TTC549 (cell line): ENCODE data around the gene ZNF598.
"Not testable (repeated sequence)": the region's sequence is repeated elsewhere in the genome, so short reads cannot be mapped to it uniquely, and the experiment has no call there.

ENCODE experiments used
- FAIRE-seq: peaks from 2 replicates; lab custom pipeline; 2012; peaks lifted over from hg19 to GRCh38; lab: Jason Lieb, UNC

The ZNF598 gene

GRCh38 chr16:1958143-1958491, 51.5 kb downstream of the ZNF598 start:
- FAIRE-seq = not testable (repeated sequence)

DNA sequence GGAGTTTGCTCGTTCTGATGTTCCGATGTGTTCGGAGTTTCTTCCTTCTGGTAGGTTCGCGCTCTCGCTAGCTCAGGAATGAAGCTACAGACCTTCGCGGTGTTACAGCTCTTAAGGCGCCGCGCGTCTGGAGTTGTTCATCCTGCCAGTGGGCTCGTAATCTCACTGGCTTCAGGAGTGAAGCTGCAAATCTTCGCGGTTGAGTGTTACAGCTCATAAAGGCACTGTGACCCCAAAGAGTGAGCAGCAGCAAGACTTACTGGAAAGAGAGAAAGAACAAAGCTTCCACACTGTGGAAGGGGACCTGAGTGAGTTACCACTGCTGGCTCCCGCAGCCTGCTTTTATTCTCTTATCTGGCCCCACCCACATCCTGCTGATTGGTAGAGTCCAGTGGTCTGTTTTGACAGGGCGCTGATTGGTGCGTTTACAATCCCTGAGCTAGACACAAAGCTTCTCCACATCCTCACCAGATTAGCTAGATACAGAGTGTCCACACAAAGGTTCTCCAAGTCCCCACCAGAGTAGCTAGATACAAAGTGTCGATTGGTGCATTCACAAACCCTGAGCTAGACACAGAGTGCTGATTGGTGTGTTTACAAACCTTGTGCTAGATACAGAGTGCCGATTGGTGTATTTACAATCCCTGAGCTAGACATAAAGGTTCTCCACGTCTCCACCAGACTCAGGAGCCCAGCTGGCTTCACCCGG, 52.0 kb downstream of the ZNF598 start:
- FAIRE-seq = not testable (repeated sequence)

DNA sequence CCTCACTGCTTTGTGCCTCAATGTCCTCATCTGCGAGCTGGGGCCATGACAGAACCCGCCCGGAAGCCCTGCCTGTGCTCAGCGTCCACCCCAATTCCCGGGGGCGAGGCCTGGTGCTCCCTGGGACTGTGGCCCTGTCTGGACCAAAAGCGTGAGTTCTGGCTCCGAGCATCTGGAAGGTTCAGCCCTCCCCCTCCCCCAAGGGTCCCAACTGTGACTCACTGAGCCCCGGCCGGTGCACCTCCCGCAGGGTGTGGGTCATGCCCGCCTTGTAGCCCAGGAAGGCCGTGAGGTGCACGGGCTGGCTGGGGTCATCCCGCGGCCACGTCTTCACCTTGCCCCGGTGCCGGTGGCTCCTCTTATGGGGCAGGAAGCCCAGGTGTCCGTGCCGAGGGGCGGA, 55.9 kb downstream of the ZNF598 start:
- no peak for FAIRE-seq

DNA sequence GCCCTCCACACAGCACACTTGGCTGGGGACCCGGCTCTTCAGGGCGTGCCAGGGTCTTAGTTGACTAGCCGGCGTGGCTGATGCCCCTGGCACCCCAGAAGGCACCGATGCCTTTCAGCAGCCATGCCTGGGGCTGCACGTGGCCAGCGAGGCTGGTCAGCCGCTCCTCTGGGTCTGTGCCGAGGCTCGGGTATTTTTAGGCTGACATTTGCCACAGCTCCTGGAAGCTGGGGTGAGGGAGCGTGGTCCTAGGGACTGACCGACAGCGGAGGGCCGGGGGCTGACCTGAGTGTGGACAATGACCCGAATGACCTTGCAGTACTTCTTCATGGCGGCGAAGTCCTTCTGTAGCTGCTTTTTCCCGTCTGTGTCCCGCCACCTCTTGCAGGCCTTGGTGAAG, 59.1 kb downstream of the ZNF598 start:
- FAIRE-seq = no peak

DNA sequence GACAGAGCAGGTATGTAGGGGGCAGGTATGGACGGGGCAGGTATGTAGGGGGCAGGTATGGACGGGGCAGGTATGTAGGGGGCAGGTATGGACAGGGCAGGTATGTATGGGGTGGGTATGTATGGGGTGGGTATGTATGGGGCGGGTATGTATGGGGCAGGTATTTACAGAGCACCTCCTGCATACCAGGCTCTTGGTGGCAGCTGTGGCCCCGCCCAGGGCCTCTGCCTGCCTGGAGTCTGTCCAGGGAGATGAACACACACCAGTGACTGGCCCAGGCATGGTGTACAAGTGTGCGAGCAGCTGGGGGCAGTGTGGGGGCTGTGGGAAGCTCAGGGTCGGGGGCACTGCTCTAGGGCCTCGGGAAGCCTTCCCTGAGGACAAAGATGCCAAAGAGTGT, 59.6 kb downstream of the ZNF598 start:
- FAIRE-seq = no peak

DNA sequence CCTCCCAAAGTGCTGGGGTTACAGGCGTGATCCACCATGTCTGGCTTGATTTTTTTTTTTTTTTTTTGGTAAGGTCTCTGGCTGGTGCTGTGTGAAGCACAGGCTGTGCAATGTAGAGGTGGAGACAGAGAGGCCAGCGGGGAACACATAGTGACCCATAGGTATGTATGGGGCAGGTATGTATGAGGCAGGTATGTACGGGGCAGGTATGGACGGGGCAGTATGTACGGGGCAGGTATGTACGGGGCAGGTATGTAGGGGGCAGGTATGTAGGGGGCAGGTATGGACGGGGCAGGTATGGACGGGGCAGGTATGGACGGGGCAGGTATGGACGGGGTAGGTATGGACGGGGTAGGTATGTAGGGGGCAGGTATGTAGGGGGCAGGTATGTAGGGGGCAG, 60.1 kb downstream of the ZNF598 start:
- FAIRE-seq = no peak
